Occipital lobe (tissue), 2 donors: ENCODE measurements around the gene DDX11. TPM values are rescaled to one million over a fixed set of nuclear protein-coding genes. Genes with fewer than 3 reads are reported as not detected.
"Not testable (repeated sequence)": the region's sequence is repeated elsewhere in the genome, so short reads cannot be mapped to it uniquely, and the experiment has no call there.

Experiments
- DNase-seq: peaks from one replicate; lab custom pipeline; 2025; lab: John Stamatoyannopoulos, UW
- total RNA-seq: library from RNA; depleted of rRNA; stranded (reverse); fragments of >200 nt; gene quantifications from one replicate; pipeline ENCODE4 v1.2.3, GENCODE V29; 2014

The DDX11 gene
- total RNA-seq, 1 donor from 2014 or later: 8.4 TPM

DNA sequence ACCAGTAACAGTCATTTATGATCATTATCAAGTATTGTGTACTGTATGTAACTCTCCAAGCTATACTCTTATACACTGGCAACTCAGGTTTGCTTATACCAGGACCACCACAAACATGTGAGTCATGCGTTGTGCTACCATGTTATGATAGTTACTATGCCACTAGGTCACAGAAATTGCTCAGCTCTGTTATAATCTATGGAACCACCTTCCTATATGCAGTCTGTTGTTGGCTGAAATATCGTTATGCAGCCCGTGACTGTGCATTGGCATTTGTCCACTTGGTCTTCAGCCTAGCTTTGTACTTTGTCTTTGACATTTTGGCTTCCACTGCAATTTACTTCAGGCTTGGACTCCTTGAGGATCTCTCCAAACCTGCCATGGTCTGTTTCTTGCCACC lies 7.5 kb upstream of the DDX11 start:
- DNase-seq: not testable (repeated sequence)

DNA sequence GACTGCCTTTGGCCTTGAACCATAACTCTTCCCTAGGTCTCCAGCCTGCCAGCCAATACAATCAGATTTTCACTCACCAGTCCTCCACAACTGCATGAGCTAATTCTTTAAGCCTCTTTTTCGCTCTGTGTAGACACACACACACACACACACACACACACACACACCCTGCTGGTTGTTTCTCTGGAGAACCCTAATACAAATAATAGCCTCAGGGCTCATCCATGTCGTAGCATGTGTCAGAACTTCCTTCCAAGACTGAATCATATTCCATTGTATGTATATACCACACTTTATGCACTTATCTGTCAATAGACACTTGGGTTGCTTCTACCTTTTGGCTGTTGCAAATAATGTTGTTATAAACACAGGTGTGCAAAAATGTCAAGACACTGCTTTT lies 6.0 kb upstream of the DDX11 start:
- not testable (repeated sequence) for DNase-seq

DNA sequence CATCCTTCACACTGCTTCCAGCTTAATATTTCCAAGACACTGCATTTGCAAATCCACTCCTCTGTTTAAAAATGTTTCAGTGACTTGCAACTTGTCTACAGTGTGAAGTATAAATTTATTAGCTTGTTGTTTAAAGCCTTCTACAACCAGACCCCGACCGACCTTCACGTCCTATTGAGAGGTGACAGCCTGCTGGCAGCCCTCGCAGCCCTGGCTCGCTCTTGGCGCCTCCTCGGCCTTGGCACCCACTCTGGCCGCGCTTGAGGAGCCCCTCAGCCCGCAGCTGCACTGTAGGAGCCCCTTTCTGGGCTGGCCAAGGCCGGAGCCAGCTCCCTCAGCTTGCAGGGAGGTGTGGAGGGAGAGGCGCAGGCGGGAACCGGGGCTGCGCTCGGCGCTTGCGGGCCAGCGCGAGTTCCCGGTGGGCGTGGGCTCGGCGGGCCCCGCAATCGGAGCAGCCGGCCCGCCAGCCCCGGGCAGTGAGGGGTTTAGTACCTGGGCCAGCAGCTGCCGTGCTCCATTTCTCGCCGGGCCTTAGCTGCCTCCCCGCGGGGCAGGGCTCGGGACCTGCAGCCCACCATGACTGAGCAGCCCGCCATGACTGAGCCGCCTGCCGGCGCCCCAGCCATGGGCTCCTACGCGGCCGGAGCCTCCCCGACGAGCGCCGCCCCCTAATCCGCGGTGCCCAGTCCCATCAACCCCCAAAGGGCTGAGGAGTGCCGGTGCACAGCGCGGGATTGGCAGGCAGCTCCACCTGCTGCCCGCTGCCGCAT lies 2.5 kb upstream of the DDX11 start:
- not testable (repeated sequence) for DNase-seq

DNA sequence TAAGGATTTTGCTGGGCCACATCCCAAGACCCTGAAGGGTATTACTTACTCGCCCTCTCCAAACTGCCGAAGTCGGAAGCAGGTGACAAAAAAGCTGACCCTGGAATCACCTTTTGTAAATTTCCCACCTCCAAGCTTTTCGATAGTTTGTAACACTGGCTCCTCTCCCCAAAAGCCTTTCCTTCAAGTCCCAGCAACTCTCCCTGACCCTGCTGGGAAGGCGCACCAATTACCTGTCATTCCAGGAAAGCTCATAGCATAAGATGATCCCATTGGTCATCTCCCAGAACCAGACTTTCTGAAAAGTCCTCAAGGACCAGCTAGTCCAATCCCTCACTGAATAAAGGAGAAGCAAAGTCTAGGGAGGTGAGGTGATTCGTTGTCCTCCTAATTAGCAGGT lies 698 bp upstream of the DDX11 start:
- not testable (repeated sequence) for DNase-seq

DNA sequence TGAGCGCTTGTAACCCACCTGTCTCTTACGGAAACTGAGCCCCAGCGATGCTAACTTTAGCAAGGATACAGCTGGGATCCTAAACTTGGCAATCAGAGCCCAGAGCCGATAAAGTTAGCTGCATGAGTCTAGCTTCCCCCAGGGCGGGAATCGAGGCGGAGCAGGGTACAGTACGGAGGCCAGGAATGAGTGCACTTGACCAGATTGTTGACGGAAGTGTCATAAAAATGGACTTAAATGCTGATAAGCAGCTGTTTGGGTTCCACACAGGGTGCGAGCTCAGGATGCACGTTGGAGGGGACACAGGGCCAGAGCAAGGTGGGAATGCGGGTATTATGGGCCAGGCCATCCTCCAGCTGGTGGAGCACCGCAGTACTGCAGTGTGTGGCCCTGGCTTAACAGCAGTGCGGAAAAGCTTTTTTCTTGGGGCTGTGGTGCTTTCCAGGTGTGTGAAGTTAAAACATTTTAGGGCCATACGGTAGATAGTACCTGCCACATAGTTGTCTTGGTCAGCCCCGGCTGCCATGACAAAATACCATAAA lies 744 bp downstream of the DDX11 start:
- DNase-seq: not testable (repeated sequence)

DNA sequence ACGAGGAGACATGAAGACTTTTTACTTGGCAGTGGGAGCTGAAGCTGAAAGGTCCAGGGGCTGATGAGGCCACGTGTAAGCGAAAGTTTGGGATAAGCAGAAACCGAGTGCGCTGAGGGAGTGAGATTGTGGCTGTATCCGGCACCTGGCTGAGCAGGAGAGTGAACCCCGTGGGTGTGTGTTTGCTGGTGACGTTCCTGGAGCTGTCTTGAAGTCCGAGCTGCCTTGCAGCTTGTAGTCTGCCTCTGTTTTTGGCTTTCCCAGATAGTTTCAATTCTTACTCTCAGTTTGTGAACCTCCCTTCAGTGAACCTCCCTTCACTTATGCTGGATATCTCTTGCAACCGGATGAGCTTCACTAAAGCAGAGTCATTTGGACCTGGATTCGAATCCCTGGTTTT lies 2.5 kb downstream of the DDX11 start:
- DNase-seq: not testable (repeated sequence)

DNA sequence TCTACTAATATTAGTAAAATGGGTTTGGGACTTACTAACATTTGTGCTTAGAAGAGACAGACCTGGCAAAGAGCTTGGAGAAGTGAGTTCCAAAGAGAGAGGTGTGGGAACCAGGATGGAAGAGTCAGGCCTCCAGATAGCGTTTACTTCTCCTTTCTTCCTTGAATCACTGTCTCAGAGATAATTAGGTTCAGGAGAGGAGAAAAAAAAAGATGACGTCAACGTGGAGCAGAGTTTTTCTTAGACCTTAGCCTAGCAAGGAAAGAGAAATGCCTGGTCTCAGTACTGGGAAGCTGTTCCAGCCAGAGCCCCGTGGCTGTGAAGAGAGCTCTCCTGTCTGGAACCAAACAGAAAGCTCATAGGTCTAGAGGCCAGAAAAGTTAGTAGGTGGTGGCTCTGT lies 3.4 kb downstream of the DDX11 start:
- not testable (repeated sequence) for DNase-seq

DNA sequence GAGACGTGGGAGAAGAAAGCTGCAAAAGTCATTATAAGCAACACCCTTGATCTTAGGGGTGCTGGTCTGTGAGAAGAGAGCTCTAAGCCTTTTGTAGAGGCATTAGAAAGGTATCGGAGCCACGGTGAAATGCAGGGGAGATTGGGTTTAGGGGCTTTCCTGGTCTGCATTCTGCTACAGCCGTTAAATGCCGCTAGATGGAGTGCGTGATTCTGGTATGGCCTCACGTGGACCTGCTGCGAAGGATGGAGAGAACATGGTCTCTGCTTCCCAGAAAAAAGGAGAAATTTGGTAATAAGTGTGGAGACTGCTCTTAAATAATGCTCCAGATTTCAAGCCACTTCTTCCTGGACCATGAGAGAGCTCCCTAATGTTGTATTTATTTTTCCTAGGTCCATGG lies 4.3 kb downstream of the DDX11 start:
- not testable (repeated sequence) for DNase-seq

DNA sequence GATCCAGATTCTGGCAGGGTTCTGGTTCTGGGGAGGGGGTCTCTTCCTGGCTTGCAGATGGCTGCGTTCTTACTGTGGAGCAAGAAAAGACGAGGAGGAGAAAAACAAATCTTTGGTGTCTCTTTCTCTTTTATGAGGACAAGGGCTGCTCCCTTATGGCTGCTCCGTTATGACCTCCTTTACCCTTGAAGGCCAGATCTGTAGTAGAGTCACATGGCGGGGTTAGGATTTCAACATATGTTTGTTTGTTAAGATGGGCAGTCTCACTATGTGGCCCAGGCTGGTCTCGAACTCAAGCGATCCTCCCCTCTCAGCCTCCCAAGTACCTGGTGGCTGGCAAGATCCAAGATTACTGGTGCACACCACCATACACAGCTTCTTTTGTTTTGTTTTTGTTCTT lies 5.8 kb downstream of the DDX11 start:
- not testable (repeated sequence) for DNase-seq

DNA sequence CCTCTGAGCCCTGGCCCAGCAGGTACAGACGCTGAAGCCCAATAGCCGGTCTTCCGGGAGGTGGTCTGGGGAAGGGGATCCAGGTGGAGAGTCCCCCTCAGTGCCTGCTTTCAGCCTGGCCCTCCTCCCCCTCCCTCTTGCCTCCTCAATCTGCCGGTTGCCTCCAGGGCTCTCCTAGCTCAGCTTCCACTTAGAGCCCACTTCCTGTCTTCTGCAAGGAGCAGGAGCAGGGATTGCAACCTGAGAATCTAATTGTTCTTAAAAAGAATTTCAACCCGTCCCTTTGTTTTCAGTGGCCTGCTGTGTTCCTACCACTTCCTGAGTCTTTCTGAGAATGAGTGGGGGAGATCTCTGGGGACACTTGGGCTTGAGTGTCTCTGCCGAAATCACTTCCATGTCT lies 6.6 kb downstream of the DDX11 start:
- not testable (repeated sequence) for DNase-seq

DNA sequence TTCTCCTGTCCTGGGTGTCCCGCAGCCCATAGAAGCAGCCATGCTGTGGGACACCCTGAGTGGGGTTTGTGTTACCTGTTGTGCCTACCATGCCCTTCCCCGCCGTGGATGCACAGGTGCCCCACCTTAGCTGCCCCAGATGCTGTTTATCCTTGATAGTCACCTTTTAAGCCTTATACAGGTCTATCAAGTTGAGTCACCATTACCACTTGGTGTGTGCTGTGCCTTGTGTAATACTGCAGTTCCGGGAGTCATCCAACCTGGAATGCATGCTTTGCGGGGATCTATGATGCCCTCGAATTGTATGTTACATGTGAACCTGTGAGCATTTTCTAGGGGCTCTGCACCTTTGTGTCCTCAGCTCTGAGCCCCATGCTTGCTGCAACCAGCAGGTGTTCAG lies 7.6 kb downstream of the DDX11 start:
- DNase-seq: not testable (repeated sequence)

DNA sequence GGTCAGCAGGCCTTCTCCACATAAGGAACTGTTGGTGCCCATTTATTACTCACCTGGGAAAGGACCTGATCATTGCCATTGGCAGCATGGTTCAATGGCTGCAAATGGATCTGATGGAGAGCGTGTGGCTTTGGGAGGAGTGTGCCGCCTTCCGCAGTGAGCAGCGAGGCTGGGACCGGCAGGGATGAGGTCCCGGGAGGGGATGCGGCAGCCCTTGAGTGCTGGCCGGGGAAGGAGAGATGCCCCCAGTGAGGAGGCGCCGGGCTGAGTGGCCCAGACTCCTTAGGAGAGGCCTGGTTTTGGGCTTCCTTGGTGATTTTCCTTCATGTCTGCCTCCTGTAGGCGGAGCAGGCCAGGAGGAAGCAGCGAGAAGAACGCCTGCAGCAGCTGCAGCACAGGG lies 10.6 kb downstream of the DDX11 start:
- not testable (repeated sequence) for DNase-seq

DNA sequence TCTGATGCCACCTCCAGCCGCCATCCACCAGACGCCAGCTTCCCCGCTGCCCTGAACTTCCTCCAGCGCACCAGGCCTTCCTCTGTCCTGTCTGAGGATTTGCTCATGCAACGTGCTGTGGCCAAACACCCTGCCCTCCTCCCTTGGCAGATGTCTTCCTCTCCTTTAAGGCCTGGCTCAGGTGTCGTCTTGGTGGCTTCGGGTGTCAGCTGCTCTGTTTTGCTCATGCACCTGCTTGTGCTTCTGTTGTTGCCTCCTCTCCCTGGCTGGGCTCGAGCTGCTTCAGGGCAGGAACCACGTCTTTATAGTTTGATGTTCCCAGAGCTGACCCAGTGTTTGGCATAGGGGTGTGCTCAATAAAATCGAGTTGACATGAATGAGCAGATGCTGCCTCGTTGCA lies 12.4 kb downstream of the DDX11 start:
- not testable (repeated sequence) for DNase-seq

DNA sequence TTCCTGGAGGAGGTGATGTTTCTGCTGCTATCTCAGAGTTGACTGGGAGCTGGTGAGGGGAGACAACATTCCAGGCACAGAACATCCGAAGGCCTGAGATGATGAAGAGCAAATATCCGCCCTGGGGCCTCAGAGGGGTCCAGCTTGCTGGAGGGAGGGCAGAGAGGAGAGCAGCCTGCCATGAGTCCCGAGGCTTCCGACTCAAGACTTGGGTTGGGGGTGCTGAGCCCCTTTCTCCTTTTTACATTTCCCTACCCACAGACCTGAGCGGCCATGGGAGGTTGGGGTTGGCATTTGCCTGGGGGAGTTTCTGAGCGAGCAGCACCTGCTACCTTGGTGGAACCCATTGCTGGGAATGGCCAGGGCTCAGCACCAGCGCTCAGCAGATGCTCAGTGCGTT lies 13.8 kb downstream of the DDX11 start:
- DNase-seq: not testable (repeated sequence)

DNA sequence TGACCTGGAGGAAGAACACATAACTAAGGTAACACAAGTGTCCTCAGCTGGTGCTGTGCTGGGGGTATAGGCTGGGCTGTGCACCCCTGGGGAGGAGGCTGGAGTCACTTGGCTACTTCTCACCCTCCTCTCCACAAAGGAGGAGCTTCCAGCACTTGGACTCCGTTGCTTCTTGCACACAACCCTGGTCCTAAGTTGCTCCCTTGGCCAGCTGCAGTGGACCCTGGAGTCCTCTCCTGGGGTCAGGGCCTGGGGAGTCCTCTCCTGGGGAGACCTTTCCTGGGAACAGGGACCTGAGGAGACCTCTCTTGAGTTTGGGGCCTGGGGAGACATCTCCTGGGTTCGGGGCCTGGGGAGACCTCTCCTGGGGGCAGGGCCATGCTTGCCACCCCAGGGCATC lies 14.3 kb downstream of the DDX11 start:
- DNase-seq: not testable (repeated sequence)

DNA sequence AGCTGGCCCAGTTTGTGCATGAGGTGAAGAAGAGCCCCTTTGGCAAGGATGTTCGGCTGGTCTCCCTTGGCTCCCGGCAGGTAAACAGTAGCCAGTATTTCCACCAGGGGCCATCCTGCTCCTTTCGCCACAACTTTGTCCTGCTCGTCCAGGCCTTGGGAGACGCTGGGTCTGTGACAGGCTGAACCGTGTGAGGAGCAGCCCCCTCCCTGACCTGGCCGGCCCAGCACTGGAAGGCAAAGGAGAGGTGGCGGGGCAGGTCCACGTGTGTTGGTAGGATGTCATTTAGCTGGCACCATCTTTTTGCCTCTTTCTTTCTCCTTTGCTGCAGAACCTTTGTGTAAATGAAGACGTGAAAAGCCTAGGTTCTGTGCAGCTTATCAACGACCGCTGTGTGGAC lies 15.4 kb downstream of the DDX11 start:
- no peak for DNase-seq

DNA sequence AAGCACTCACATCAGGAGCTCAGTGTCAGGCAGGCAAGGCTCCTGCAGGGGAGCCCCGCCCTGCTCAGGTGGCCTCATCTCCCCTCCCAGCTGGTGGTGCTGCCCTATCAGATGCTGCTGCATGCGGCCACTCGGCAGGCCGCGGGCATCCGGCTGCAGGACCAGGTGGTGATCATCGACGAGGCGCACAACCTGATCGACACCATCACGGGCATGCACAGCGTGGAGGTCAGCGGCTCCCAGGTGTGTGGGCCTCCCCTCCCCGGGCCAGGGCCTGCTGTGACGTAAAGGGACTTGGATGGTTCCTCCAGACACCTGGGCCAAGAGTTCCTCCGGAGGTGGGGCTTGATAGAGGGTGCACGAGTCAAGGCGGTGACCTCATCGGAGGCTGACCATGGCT lies 18.0 kb downstream of the DDX11 start:
- DNase-seq: not testable (repeated sequence)

DNA sequence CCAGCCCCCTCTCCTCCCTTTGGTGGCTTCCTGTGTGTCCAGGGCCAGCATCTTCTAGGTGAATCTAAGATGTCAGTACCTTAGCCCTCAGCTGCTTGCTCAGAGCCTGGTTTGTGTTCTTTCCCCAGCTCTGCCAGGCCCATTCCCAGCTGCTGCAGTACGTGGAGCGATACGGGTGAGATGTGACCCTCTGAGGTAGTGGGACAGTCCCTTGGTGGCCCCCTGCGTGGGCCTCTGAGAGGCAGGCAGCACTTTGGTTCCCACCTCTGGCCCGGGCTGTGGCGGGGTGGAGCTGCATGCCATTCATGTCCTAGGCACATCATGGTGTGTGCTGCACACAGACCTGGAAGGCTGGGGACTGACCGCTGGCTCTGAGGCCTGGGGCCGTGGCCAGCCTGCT lies 19.1 kb downstream of the DDX11 start:
- DNase-seq: not testable (repeated sequence)

DNA sequence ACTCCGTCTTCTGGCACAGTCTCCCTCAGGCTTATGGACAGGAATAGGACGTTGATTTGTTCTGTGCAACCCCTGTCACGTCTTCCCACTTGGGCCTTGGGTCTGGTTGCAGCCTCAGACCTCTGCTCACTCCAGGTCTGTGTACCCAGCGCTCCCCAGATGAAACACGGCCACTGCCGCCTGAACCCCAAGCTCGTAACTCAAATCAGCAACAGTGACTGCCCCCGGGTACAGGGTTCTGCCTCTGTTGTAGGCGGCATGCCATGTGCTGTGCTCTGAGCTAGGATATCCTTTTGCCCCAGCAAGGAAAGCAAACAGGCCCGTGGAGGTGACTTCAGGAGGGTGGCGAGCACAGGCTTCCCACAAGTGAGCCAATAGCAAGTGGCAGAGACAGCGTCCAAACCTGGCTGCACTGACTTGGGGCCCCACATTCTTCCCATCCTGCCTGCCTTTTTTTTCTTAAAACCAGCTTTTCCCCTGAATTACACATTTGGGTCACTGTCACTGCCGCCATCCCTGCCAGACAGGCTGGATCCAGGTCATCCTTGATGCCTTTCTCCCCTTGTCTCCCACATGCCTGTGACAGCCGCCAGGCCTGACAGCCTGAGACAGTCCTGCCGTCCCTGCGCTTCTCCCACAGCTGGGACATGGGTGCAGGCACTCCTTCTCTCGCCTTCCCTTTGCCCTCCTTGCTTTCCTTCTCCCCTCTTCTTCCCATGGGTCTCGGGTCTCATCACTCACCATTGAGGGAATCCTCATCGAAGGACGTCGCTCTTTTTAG lies 21.6 kb downstream of the DDX11 start:
- not testable (repeated sequence) for DNase-seq

DNA sequence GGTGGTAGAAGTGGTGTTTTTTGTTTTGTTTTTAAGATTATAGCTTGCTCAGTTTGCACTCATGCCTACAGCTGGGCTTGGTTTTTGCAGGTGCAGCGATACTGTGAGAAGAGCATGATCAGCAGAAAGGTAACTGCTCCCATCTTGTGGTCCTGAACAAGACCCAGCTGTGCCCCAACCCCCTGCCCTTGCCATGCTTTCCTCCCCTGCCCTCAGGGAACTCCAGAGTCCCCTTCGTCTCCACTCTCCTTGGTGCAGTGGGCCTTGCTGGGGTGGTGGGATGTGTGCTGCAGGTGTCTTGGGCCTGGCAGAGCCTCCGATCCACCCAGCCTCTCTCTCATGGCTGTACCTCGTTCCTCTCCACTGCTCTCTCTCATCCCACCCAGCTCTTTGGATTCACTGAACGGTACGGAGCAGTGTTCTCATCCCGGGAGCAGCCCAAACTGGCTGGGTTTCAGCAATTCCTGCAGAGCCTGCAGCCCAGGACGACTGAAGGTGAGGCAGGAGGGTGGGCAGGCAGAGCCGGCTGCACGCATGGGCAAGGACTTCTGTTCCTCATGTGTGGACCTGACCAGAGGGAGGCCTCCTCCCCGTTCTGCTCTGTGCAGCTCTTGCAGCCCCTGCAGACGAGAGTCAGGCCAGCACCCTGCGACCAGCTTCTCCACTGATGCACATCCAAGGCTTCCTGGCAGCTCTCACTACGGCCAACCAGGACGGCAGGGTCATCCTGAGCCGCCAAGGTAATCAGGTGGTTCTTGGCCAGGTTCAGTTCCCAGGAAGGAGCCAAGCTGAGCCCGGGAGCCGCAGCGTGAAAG lies 22.8 kb downstream of the DDX11 start:
- DNase-seq: not testable (repeated sequence)

DNA sequence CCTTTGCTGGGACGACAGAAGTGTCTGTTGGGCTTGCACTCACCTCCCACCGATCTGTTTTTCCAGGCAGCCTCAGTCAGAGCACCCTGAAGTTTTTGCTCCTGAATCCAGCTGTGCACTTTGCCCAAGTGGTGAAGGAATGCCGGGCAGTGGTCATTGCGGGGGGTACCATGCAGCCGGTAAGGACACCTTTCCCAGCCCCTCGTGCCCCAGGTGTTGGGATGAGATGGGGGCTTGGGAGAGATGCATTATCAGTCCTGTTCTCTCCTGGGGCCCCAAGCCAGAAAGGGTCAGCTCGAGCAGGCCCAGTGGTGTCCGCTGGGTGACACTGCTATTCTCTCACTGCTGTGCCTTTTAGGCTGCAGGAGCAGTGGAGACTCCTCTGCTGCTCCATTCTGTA lies 24.2 kb downstream of the DDX11 start:
- DNase-seq: not testable (repeated sequence)

DNA sequence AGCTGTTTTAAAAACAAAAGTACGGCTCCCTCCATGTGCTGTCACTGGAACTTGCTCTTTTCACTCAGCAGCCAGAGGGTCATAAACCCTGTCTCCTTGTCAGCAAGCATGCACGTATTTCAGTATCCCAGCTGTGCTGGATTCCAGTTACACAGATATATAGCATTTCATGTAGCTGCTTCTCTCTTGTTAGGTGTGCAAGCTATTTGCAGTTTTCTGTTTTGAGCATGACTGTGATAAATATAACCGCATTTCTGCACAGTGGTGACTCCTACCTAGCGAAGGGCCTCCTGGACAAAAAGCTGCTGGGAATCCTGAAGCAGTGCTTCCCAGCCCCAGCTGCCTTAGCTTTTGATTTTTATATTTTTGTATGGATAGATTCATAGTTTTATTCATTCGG lies 24.7 kb downstream of the DDX11 start:
- DNase-seq: not testable (repeated sequence)
